HG03565 (cell line): ENCODE data around the gene TUBG1.
A peak's percentile ranks its signal among the peaks of the same experiment; 100 is the strongest.
"Not testable (repeated sequence)": the region's sequence is repeated elsewhere in the genome, so short reads cannot be mapped to it uniquely, and the experiment has no call there.

Experiments used
- ATAC-seq: cut with Tn5 transposase; IDR thresholded peaks from one replicate; pipeline ENCODE4 v1.9.1; 2021; ENCODE audit warnings: mild to moderate bottlenecking, moderate library complexity; ENCODE audit not compliant: unreplicated experiment

The TUBG1 gene

GRCh38 chr17:42578282-42578869 lies 31.1 kb upstream of the TUBG1 start:
- ATAC-seq = peak; percentile 40

- ATAC-seq = no peak
Measured at GRCh38 chr17:42579794-42580551, 29.5 kb upstream of the TUBG1 start.

GRCh38 chr17:42581744-42582270 lies 27.7 kb upstream of the TUBG1 start:
- no peak for ATAC-seq

GRCh38 chr17:42584880-42585279 lies 24.6 kb upstream of the TUBG1 start:
- no peak for ATAC-seq

- no peak for ATAC-seq
Measured at GRCh38 chr17:42585353-42585752, 24.1 kb upstream of the TUBG1 start.

GRCh38 chr17:42586514-42587230 lies 22.8 kb upstream of the TUBG1 start:
- no peak for ATAC-seq

- no peak for ATAC-seq
Measured at GRCh38 chr17:42590886-42591285, 18.6 kb upstream of the TUBG1 start.

GRCh38 chr17:42591411-42591810 lies 18.1 kb upstream of the TUBG1 start:
- ATAC-seq = no peak

GRCh38 chr17:42596386-42596785 lies 13.1 kb upstream of the TUBG1 start:
- no peak for ATAC-seq

GRCh38 chr17:42598905-42599304 lies 10.6 kb upstream of the TUBG1 start:
- ATAC-seq = no peak

GRCh38 chr17:42603318-42603717 lies 6.2 kb upstream of the TUBG1 start:
- ATAC-seq = no peak

- ATAC-seq = no peak
Measured at GRCh38 chr17:42607769-42608168, 1.7 kb upstream of the TUBG1 start.

- ATAC-seq = peak; percentile 24
Measured at GRCh38 chr17:42608305-42609181, 940 bp upstream of the TUBG1 start.

- ATAC-seq = not testable (repeated sequence)
Measured at GRCh38 chr17:42609814-42610801, 625 bp downstream of the TUBG1 start.

- ATAC-seq = no peak
Measured at GRCh38 chr17:42612013-42612412, 2.5 kb downstream of the TUBG1 start.

- ATAC-seq = no peak
Measured at GRCh38 chr17:42613699-42614295, 4.3 kb downstream of the TUBG1 start.

- peak; percentile 10 for ATAC-seq
Measured at GRCh38 chr17:42617956-42618431, 8.5 kb downstream of the TUBG1 start.

- ATAC-seq = peak; percentile 45
Measured at GRCh38 chr17:42618442-42619150, 9.1 kb downstream of the TUBG1 start.
